HPDE6-E6E7 (cell line): ENCODE results near the gene PLOD3.

Experiments used
- DNase-seq: peaks from one replicate; pipeline ENCODE4 v3.0.0; 2011; ENCODE audit warnings: missing footprints; ENCODE audit errors: extremely low spot score

PLOD3 gene

DNA sequence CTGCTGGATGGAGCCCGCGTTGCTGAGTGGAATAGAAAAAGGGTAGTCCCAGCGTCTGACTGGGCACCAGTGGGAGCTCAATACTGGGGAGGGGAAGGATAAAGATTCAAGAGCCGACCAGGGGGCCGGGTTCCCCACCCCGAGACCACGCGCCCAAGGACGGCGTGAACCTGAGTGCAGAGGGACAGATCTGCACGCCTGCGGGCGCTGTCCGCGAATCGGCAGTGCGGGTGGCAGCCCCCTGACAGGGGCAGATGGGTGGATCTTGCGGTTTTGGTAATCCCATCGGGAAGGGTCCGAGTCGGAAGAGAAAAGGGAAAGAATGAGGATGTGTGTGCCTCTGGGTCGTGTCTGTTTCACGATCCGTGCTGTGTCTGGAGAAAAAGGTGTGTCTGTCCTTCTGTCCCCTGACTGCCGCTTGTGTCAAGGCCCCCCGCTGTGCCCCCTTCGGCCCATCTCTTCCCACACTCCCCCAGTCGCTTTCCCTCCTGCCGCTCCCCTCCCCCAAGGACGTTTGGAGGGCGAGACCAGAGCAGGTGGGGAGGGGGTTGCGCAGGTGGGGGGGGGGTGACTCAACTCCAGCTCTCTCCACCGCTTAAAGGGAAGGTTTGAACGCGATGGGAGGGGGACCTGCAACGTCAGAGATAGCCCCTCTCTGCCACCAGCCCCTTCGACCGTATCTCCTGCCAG, 51.3 kb downstream of the PLOD3 start:
- no peak for DNase-seq

GRCh38 chr7:101165075-101165957, 52.1 kb downstream of the PLOD3 start, which contains the start of gene VGF:
Gene VGF, minus strand, starts transcription at chr7:101165569. Its CDS starts 726 bp downstream, at chr7:101164843.
- peak; percentile 91 for DNase-seq

- DNase-seq = no peak
These were observed 53.1 kb downstream of the PLOD3 start for GRCh38 chr7:101164071-101164840.

- no peak for DNase-seq
These were observed 53.9 kb downstream of the PLOD3 start for GRCh38 chr7:101163279-101164070.

DNA sequence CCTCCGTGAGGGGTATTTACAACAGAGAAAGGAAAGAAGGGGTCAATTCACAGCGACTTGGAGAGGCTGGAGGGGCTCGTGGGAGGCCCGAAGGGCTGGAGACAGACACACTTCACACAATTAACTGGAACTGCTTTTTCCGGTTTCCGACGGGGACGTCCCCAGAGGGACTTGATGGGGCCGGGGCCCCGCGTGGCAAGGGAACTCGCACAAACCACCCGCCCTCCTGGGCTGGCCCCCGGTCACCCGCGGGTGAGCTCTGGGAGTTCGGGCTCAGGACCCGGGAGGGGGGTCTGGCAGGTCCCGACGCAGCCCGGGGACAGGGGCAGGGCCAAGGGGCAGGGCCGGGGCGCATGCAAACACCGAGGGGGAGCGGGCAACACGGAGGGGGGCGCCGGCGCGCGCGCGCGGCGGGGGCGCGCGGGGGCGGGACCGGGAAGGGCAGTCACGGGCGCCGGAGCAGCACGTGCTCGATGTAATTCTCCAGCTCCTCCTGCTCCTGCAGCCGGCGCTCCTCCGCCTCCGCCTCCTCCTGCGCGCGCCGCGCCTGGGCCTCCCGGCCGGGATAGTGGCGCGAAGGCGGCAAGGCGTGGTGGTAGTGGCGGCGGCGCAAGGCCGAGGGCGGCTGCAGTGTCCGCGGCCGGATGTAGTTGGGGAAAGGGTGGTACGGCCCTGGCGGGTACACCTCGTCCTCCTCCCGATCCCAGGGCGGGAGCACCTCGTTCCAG, 54.7 kb downstream of the PLOD3 start:
- peak; percentile 66 for DNase-seq

GRCh38 chr7:101161692-101162471, 55.5 kb downstream of the PLOD3 start:
- no peak for DNase-seq

- no peak for DNase-seq
These were observed 56.5 kb downstream of the PLOD3 start for GRCh38 chr7:101160910-101161309.

- DNase-seq = peak; percentile 71
These were observed 57.4 kb downstream of the PLOD3 start for GRCh38 chr7:101159696-101160674.

- DNase-seq = peak; percentile 79
These were observed 60.4 kb downstream of the PLOD3 start for GRCh38 chr7:101156866-101157589.

DNA sequence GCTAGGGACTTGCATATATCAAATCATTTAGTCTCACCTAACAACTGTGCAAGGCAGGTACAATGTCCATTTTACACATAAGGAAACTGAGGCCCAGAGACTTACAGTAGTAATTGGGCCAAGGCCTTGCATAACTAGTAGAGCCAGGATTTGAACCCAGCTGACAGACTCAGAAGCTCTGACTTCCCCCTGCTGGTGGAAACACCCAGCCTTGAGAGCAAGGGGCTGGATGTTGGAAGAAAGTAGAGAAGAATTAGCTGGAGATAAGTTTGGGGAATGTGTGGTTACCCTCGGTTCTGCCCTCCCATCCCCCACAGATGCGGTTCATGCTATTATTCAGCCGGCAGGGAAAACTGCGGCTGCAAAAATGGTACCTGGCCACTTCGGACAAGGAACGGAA, 61.1 kb downstream of the PLOD3 start:
- DNase-seq = no peak
